ENCODE results near the gene CLEC17A.
"Not testable (repeated sequence)": the region's sequence is repeated elsewhere in the genome, so short reads cannot be mapped to it uniquely, and the experiment has no call there.

The CLEC17A gene

DNA sequence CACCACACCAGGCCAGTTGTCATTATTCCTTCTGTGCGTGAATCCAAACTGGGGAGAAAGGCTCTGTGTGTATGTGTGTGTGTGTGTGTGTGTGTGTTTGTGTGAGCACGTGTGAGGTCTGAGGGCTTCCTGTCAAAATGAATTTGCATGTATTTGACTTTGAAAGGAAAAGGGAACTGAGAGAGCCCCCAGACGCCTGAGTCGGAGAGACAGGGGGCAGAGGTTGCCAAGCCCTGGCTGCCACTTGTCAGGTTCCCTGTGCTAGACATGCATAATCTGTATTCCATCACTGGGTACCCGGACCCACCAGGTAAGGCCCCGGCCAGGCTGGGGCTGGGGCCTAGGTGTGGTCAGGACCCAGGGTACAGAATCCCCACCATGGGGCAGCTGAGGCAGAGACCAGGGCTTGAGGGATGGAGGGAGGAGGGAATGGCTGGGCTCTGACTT is at the start of gene CLEC17A:
Gene CLEC17A (plus strand): TSS at position 191 of the 447 bp plus-strand sequence. CDS start 77 bp downstream, at position 268.
- DNase-seq: no peak

DNA sequence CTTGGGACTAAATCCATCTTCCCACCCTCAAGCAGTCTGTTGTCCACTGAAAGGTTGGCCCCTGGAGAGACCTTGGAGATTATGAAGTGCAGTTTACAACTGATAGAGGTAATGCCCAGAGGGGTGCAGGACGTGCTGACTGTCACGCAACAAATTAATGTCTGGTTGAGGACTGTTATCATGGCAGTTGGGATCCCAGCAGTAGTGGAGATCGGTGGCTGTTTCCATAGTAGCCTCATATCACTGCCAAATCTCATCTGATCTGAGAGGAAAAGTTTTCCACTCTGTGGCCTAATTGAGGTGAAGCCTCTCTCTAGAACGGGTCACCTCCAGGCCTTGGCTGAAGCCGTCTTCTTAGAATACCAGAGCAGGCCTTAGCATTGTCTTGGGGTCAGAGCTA is 49.4 kb upstream of the CLEC17A start:
- no peak for DNase-seq

- DNase-seq: no peak
Observed at GRCh38 chr19:14536926-14537692, 45.8 kb upstream of the CLEC17A start.

GRCh38 chr19:14540741-14541525 is 42.0 kb upstream of the CLEC17A start:
- DNase-seq: no peak

DNA sequence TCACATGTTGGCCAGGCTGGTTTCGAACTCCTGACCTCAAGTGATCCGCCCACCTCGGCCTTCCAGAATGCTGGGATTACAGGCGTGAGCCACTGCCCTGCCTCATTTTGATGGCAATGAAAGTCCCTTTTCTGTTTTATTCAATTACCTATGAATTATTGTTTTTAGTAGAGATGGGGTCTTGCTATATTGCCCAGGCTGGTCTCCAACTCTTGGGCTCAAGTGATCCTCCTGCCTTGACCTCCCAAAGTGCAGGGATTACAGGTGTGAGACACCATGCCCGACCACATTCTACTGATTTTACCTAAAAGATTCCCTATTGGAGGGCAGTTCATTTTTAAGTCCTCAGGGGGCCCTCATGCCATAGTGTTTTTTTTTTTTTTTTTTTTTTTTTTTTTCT is 40.9 kb upstream of the CLEC17A start:
- not testable (repeated sequence) for DNase-seq

- no peak for DNase-seq
Observed at GRCh38 chr19:14542711-14543328, 40.1 kb upstream of the CLEC17A start.

- DNase-seq: no peak
Observed at GRCh38 chr19:14544047-14544446, 38.8 kb upstream of the CLEC17A start.

DNA sequence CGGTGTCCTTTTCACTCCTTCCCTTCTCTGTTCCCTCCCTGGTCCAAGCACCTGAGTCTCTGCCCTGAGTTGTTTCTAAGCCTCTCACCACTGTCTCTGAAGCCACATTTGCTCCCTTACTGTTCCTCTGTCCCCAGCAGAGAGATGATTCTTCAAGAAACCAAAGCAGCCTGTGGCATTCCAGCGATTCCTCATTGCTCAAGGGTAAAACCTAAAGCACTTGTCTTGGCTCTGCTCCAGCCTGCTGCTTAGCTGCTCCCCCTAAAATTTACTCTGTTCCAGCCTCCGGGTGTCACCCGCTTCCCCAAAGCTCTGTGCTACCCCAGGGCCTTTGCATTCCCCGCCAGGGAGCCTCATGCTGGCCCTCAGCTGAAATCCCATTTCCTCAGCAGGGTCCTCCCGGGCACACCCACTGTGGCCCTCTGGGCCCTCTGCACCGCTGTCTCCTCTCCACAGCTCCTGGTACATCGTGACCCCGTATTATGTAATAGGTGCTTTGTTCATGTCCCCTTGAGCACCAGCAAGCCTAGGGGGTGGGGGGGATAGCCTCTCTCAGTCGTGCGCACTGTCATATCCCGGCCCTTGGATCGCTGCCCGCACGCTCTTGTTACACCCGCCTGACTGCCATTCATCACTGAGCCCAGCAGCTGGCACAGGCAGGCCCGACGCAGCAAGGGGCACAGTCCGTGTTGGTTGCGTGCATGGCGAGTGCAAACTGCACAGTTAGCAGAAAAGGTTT is 37.7 kb upstream of the CLEC17A start:
- no peak for DNase-seq

DNA sequence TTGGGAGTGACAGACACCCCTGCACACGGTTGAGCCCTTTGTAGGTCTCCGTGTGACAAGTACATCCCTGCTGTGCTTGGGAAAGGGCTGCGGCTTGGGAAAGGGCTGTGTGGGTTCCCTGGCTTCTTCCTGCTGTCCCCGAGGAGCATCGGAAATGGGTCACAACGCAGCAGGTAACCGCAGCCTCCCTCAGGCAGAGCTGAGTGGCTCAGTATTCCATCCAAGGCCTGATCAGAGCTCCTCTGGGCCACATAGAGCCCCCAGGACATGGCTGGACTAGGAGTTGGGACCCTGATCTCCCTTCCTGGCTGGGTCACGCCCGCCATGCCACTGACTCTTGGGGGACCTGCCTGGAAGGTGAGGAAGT is 37.2 kb upstream of the CLEC17A start:
- DNase-seq: no peak

DNA sequence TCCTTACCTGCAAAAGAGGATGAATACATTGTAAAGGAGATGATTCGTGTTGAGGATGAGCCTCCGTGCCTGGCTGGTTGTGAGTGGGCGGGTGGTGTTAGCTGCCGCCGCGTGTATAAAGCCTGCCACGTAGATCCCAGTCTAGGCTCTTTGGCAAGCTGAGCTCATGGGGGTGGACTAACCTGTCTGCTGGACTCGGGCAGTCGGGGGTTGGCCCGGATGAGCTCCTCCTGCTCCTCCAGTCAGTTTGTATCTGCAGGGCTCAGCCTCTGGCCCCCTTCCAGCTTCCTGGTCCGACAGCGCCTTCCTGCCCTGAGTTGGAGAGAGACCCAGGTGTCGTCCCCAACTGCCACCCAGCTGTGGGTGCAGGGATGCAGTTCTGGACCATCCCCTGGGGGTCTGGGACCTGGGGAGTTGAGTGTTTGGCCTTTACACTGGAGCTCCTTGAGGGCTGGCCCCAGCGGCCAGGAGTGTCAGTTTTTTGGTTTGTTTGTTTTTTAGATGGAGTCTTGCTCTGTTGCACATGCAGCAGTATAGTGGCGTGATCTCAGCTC is 32.6 kb upstream of the CLEC17A start:
- no peak for DNase-seq

GRCh38 chr19:14551134-14552005 is 31.5 kb upstream of the CLEC17A start:
- DNase-seq: not testable (repeated sequence)

DNA sequence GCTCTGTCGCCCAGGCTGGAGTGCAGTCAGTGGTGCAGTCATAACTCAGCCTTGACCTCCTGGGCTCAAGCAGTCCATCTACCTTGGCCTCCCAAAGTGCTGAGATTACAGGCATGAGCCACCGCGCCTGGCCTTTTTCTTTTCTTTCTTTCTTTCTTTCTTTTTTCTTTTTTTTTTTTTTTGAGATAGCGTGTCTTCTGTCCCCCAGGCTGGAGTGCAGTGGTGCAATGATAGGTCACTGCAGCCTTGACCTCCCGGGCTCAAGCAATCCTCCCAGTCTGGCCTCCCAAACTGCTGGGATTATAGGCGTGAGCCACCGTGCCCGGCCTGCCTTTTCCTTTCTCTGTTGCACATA is 30.9 kb upstream of the CLEC17A start:
- not testable (repeated sequence) for DNase-seq

- DNase-seq: no peak
Observed at GRCh38 chr19:14553042-14553938, 29.6 kb upstream of the CLEC17A start.

DNA sequence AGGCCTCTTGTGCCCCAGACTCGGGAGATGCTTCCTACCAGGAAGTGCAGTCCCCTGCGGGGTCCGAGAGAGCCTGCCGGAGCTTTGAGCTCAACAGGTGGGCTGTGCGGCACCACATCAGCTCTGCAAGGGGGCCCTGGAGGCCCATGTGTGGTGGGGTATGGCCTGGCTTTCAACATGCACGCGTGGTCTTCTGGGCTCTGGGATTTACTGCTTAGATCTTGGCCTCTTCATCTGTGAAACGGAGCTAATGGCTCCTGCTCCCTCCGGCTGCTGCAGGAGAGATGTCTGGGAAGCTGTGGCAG is 29.0 kb upstream of the CLEC17A start:
- DNase-seq: no peak

DNA sequence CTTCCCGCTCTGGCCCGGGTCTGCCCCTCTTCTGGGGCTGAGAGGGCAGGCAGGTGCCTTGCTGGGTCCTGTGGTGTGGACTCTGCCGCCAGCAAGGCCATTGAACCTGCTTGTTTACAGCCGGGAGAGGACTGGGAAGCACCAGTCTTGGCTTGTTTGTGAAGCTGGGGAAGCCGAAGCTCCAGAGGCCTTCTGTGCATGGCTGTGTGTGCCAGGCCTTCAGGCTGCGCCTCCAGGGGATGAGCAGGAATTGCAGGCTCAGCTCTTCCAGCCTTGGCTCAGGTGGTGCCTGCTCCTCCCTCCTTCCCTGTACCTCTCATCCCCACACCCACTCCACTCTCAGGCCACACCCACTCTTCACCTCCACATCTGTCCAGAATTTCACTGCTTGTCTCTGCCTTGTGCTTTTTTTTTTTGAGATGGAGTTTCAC is 28.5 kb upstream of the CLEC17A start:
- DNase-seq: peak; percentile 27

- DNase-seq: no peak
Observed at GRCh38 chr19:14555918-14556661, 26.8 kb upstream of the CLEC17A start.

GRCh38 chr19:14556662-14557188 is 26.2 kb upstream of the CLEC17A start:
- DNase-seq: no peak

DNA sequence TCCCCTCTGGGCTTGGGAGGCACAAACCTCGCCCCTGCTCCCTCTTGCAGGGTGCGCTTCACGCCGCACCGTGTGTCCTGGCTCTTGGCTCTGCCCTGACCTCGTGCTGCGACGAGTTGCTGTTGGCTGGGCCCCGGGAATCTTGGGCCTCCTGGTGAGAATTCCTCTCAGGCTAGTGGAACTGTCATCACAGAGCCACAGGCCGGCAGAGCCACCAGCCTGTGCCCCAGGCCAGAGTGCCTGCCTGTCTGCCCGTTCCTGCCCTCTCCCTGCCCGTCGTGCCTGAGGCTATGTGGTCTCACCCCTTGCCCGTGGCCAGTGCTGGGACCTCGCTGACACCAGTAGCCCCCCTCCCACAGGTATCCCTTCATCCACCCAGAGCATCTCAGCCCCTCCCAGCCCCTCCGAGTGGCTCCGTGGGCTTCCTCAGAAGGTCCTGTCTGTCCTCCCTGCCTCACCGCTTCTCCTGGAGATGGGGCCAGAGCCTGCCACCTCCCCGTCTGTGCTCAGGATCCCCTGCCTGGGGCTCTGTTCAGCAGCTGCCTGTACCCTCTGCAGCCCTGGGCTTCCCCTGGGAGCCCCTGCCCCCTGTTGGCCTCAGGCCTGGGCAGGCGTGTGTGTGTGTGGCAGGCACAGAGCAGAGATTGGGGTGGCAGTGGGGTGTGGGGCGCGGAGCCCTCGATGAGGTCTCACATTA is 24.4 kb upstream of the CLEC17A start:
- no peak for DNase-seq
